GM21723 (cell line): ENCODE measurements around the gene PIK3C2A.

Source experiments
- ATAC-seq: cut with Tn5 transposase; IDR thresholded peaks from one replicate; pipeline ENCODE4 v1.9.1; 2021; ENCODE audit warnings: mild to moderate bottlenecking, moderate library complexity; ENCODE audit not compliant: unreplicated experiment

Gene PIK3C2A

DNA sequence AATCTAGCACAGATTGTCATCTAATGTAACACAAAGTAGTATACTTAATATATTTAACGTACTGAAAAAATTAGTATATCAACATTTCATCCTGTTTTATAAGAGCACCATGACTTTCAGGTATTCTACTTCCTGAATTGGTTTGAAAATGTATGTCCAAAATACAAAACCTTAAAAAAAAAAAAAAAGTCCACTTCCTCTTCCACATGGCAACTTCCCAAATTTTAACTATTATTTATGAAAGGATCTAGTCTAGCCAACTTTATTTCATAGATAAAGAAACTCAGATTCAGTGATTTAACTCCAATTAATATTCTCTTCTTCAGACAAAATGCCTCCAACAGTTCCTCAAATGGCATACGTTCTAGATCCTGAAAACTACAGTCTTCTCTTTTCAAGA lies 44.0 kb downstream of the PIK3C2A start:
- ATAC-seq = no peak

GRCh38 chr11:17163291-17163690 lies 44.5 kb downstream of the PIK3C2A start:
- no peak for ATAC-seq

DNA sequence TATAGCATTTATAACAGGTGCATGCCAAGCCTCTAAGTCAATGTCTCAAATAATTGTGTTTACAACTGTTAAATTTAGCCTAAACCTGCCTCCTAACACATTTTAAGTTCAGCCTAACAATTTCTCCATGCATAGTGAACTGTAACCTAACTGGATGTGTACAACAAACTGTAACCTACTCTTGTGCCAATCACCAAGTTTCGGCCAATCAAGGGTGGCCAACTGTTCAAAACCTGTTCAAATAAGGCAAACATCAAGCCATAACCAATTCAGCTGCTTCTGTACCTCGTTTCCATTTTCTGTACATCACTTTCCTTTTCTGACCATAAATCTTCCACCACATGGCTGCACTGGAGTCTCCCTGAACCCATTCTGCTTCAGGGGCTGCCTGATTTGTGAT lies 45.4 kb downstream of the PIK3C2A start:
- ATAC-seq = no peak

GRCh38 chr11:17161515-17161914 lies 46.3 kb downstream of the PIK3C2A start:
- no peak for ATAC-seq

GRCh38 chr11:17159441-17159840 lies 48.3 kb downstream of the PIK3C2A start:
- ATAC-seq = no peak
